K562 (cell line): ENCODE measurements around the gene ZNF609. TPM values are rescaled to one million over a fixed set of nuclear protein-coding genes. Genes with fewer than 3 reads are reported as not detected.

Source experiments
- ATAC-seq: fragments of 200-7000 bp; cut with Tn5 transposase; 3 replicates; pipeline ENCODE4 v1.9.1; 2020; ENCODE audit warnings: moderate library complexity
- BruUV-seq: library from RNA; stranded (reverse); fragments of 400-500 nt; replicated peaks from 2 replicates; lab custom pipeline; 2021; lab: Mats Ljungman, UMichigan
- CTCF ChIA-PET: fragments of 300-600 bp; formaldehyde crosslinking; extraction: SDS; loops from one replicate; lab custom pipeline; 2021; ENCODE audit warnings: low intra/inter-chr PET ratio; lab: Yijun Ruan, JAX
- POLR2A ChIA-PET: fragments of 300-600, 350-650 bp; sonication (Branson Sonifier 250); formaldehyde crosslinking; extraction: SDS; loops from one replicate; lab custom pipeline; 2021; ENCODE audit warnings: antibody characterized with exemption, inconsistent platforms; lab: Yijun Ruan, JAX
- DNase-seq, 4 experiments: peaks; one replicate each; pipeline versions ENCODE4 v3.0.0 to v3.0.0-alpha.2; 2011 to 2018; ENCODE audit warnings: low spot score in 3 of 4, mixed read lengths in 3 of 4; ENCODE audit errors: extremely low read depth in 1 of 4
- FAIRE-seq: peaks from 2 replicates; lab custom pipeline; 2011; peaks lifted over from hg19 to GRCh38; lab: Jason Lieb, UNC
- H2AFZ ChIP-seq: 2 replicates; pipeline ENCODE4 v1.6.0; 2011; ENCODE audit warnings: low read depth, low read length, control low read depth, inconsistent platforms
- H3K27ac ChIP-seq: fragments of 200-600 bp; 3 replicates; pipeline ENCODE4 v1.8.0; 2011; ENCODE audit warnings: low read depth, mild to moderate bottlenecking, control low read depth, inconsistent platforms, low read length, moderate library complexity, mixed read lengths; ENCODE audit errors: extremely low read depth
- H3K27me3 ChIP-seq, 2 experiments: fragments of 300-600 bp in 1 of 2; 2 replicates in 1 of 2; 3 replicates in 1 of 2; pipeline versions ENCODE4 v1.6.0 to v1.8.0; 2011; ENCODE audit warnings: inconsistent platforms in 2 of 2, low read length in 2 of 2, mild to moderate bottlenecking in 1 of 2, mixed read lengths in 1 of 2, moderate library complexity in 1 of 2; ENCODE audit not compliant: control insufficient read depth in 2 of 2, insufficient read depth in 2 of 2
- H3K36me3 ChIP-seq: fragments of 300-600 bp; 3 replicates; pipeline ENCODE4 v1.8.0; 2011; ENCODE audit warnings: mild to moderate bottlenecking, low read length, inconsistent platforms; ENCODE audit not compliant: control insufficient read depth, insufficient read depth
- H3K4me1 ChIP-seq, 2 experiments: fragments of 200-600 bp in 1 of 2; replicated peaks in 1 of 2; 2 replicates in 1 of 2; 3 replicates in 1 of 2; pipeline versions ENCODE4 v1.5.1 to v1.8.0; 2011; ENCODE audit warnings: inconsistent platforms in 2 of 2, low read length in 2 of 2, mild to moderate bottlenecking in 1 of 2, mixed read lengths in 1 of 2, moderate library complexity in 1 of 2; ENCODE audit not compliant: control insufficient read depth in 2 of 2, insufficient read depth in 2 of 2
- H3K4me2 ChIP-seq: 2 replicates; pipeline ENCODE4 v1.6.1; 2011; ENCODE audit warnings: low read length, control low read depth, inconsistent platforms, mixed read lengths; ENCODE audit not compliant: insufficient read depth
- H3K4me3 ChIP-seq: fragments of 200-600 bp; sonication (generic), shearing (Covaris generic); 2 replicates; pipeline ENCODE4 v1.5.1; 2016; ENCODE audit warnings: control low read depth, inconsistent platforms
- H3K79me2 ChIP-seq: fragments of 200-600 bp; 3 replicates; pipeline ENCODE4 v1.8.0; 2011; ENCODE audit warnings: low read length, inconsistent platforms; ENCODE audit not compliant: control insufficient read depth, insufficient read depth
- H3K9ac ChIP-seq, 2 experiments: 2 replicates each; pipeline versions ENCODE4 v1.6.0 to v1.6.1; 2011; ENCODE audit warnings: low read depth in 2 of 2, low read length in 2 of 2, control low read depth in 1 of 2, inconsistent platforms in 1 of 2, mild to moderate bottlenecking in 1 of 2, mixed read lengths in 1 of 2; ENCODE audit not compliant: insufficient read depth in 1 of 2
- H3K9me1 ChIP-seq: one replicate; pipeline ENCODE4 v1.6.0; 2011; ENCODE audit warnings: inconsistent platforms, mild to moderate bottlenecking, low read length, moderate library complexity; ENCODE audit not compliant: control insufficient read depth, insufficient read depth
- H3K9me3 ChIP-seq: replicated peaks from 2 replicates; pipeline ENCODE4 v1.5.1; 2011; ENCODE audit warnings: low read depth, low read length, inconsistent platforms; ENCODE audit not compliant: control insufficient read depth, insufficient read depth
- H4K20me1 ChIP-seq: replicated peaks from 2 replicates; pipeline ENCODE4 v1.6.1; 2011; ENCODE audit warnings: low read length, inconsistent platforms, mixed read lengths; ENCODE audit not compliant: control insufficient read depth, insufficient read depth
- CAMTA2 ChIP-seq: fragments of 250-450 bp; sonication (Bioruptor Pico); conservative IDR thresholded peaks from 2 replicates; pipeline ENCODE4 v1.5.1; 2022
- ZBTB40 ChIP-seq, 2 experiments: fragments of 450-650 bp in 1 of 2; sonication (generic) in 1 of 2; formaldehyde crosslinking in 1 of 2; IDR thresholded peaks; 2 replicates each; pipeline versions ENCODE4 v1.7.1 to v1.9.0; 2016 to 2022; ENCODE audit warnings: inconsistent platforms in 1 of 2, mild to moderate bottlenecking in 1 of 2, missing genetic modification reagents in 1 of 2
- ZNF212 ChIP-seq: fragments of 450-650 bp; formaldehyde crosslinking; IDR thresholded peaks from 2 replicates; pipeline ENCODE4 v1.4.0; 2020; ENCODE audit warnings: mild to moderate bottlenecking
- WGBS: fragments of 100-300 bp; shearing (Covaris generic); methylation state at CpG from one replicate; pipeline ENCODE4 v1.1.6; 2016; ENCODE audit warnings: low coverage, mixed read lengths; ENCODE audit not compliant: insufficient coverage; ENCODE audit errors: missing lambda C conversion rate; 5-methylcytosine and 5-hydroxymethylcytosine counted together
- in situ Hi-C: fragments of 300-500 bp; cut with MboI; formaldehyde crosslinking; loops from 4 replicates; pipeline ENCODE4 v1.15.0; 2018; ENCODE audit warnings: inconsistent platforms, mixed read lengths
- intact Hi-C: fragments of 100-400 bp; cut with micrococcal nuclease; formaldehyde crosslinking; loops from 2 replicates; pipeline ENCODE4 v1.14.2; 2022
- polyA plus RNA-seq, 8 experiments: library from polyadenylated mRNA; depleted of rRNA in 4 of 8; stranded (reverse) in 5 of 8; unstranded in 3 of 8; fragments of >200 nt; fragmentation: Nextera tagmentation in 2 of 8; fragmentation: Illumina TruSeq in 1 of 8; extraction: Ambion mirVana in 2 of 8; extraction: Trizol in 1 of 8; gene quantifications; 2 replicates each; pipeline versions ENCODE4 v1.2.1 to v1.2.3, GENCODE V29; 2011 to 2014; ENCODE audit warnings: inconsistent platforms in 1 of 8, missing spikeins in 1 of 8
- total RNA-seq, 7 experiments: library from RNA; depleted of rRNA in 6 of 7; stranded (reverse); fragments of >200 nt in 6 of 7; fragmentation: Illumina TruSeq in 2 of 7; extraction: Trizol in 2 of 7; gene quantifications; 2 replicates each; pipeline versions ENCODE4 v1.2.1 to v1.2.3, GENCODE V29; 2011 to 2021; ENCODE audit warnings: low replicate concordance in 1 of 7
- TF ChIP-seq, protein P1 (sequence below): sonication (generic); formaldehyde crosslinking; IDR thresholded peaks from 2 replicates; pipeline ENCODE4 v1.8.1; 2023; ENCODE audit warnings: mild to moderate bottlenecking, missing genetic modification reagents

ZNF609 gene
- total and polyA plus RNA-seq, 9 of the 15 experiments (the other 6 are each of a cell fraction or from before 2014, with no cell fraction given): 3.0 to 38.7 (median 17.8) TPM

- TF ChIP-seq ZNF212 (CRISPR knock-in tag) (no peak), CAMTA2 (CRISPR knock-in tag) (no peak)
Measured at GRCh38 chr15:64691896-64692565, 231.7 kb downstream of the ZNF609 start (continued).

GRCh38 chr15:64693134-64693533 lies 232.8 kb downstream of the ZNF609 start:
- ChIA-PET POLR2A (interaction anchor here (0.6 to 1.3 kb wide), 3 partner anchors 11 to 445 kb away, joined by 3 read pairs; no protein-coding TSS in a partner anchor), CTCF (no interaction called here)
- H3K27ac ChIP-seq: no peak overlapping the region
- H3K9ac ChIP-seq: no peak overlapping the region
- WGBS: 83% methylated on average over 5 of the region's 5 CpGs
- H3K4me3 ChIP-seq: no peak overlapping the region
- TF ChIP-seq ZBTB40 (IDR thresholded peaks at IDR 0.05) (no peak), ZBTB40 (CRISPR knock-in tag; IDR thresholded peaks at IDR 0.05) (no peak)
- TF ChIP-seq, protein P1, sequence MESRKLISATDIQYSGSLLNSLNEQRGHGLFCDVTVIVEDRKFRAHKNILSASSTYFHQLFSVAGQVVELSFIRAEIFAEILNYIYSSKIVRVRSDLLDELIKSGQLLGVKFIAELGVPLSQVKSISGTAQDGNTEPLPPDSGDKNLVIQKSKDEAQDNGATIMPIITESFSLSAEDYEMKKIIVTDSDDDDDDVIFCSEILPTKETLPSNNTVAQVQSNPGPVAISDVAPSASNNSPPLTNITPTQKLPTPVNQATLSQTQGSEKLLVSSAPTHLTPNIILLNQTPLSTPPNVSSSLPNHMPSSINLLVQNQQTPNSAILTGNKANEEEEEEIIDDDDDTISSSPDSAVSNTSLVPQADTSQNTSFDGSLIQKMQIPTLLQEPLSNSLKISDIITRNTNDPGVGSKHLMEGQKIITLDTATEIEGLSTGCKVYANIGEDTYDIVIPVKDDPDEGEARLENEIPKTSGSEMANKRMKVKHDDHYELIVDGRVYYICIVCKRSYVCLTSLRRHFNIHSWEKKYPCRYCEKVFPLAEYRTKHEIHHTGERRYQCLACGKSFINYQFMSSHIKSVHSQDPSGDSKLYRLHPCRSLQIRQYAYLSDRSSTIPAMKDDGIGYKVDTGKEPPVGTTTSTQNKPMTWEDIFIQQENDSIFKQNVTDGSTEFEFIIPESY (CRISPR knock-in tag): peak; percentile 74
- no peaks in the 10 kb centered on the region for H3K9me3 ChIP-seq
- peaks cover 31% of the 10 kb centered on the region for H4K20me1 ChIP-seq
- BruUV-seq: no TSS peak
- peaks cover 8% of the 10 kb centered on the region; the same call in 2 of the 3 replicates for H3K79me2 ChIP-seq
- in situ Hi-C loops: no loop called here
- no peak for ATAC-seq
- FAIRE-seq: no peak
- peaks cover 43% of the 10 kb centered on the region for H3K36me3 ChIP-seq
- H2AFZ ChIP-seq: no peak overlapping the region
- intact Hi-C loops: no loop called here
- no peak overlapping the region for H3K4me2 ChIP-seq
- DNase-seq: no peak
- peaks cover 13 to 35% of the 10 kb centered on the region in 2 experiments for H3K4me1 ChIP-seq
- no peaks in the 10 kb centered on the region for H3K27me3 ChIP-seq
- H3K9me1 ChIP-seq: peaks cover 7% of the 10 kb centered on the region
